Measurements from ENCODE around the gene FES. TPM values are rescaled to one million over a fixed set of nuclear protein-coding genes. Genes with fewer than 3 reads are reported as not detected.

FES gene
- total RNA-seq, 4 donors from 2014 or later: 3.6 to 17.9 (median 11.0) TPM

- no peak for DNase-seq (ENCODE audit: low spot score in 2 of 2)
- intact Hi-C loops (cut with DNase I; ENCODE audit: low total_unique reads): no loop called here
- no peak overlapping the region for H3K4me3 ChIP-seq (ENCODE audit: low read depth, poor library complexity, severe bottlenecking)
- 82 to 87% methylated on average over 6 of the region's 6 CpGs for WGBS, 2 donors
- TF ChIP-seq POLR2A (IDR thresholded peaks at IDR 0.05) (no peak), CTCF (IDR thresholded peaks at IDR 0.05) (no peak)
These were observed 33.2 kb upstream of the FES start for GRCh38 chr15:90851114-90851513.

GRCh38 chr15:90851940-90852339, 32.4 kb upstream of the FES start:
- no peak overlapping the region for H3K4me3 ChIP-seq (ENCODE audit: low read depth, poor library complexity, severe bottlenecking)
- no peak for DNase-seq (ENCODE audit: low spot score in 2 of 2)
- no peak for TF ChIP-seq POLR2A (IDR thresholded peaks at IDR 0.05)
- no peak for TF ChIP-seq CTCF (IDR thresholded peaks at IDR 0.05)
- 78 to 88% methylated on average over 5 of the region's 5 CpGs for WGBS, 2 donors
- intact Hi-C loops (cut with DNase I; ENCODE audit: low total_unique reads): no loop called here

GRCh38 chr15:90855139-90855538, 29.2 kb upstream of the FES start:
- DNase-seq (ENCODE audit: low spot score in 2 of 2): no peak
- TF ChIP-seq CTCF (IDR thresholded peaks at IDR 0.05) (no peak), POLR2A (IDR thresholded peaks at IDR 0.05) (no peak)
- intact Hi-C loops (cut with DNase I; ENCODE audit: low total_unique reads): no loop called here
- H3K4me3 ChIP-seq (ENCODE audit: low read depth, poor library complexity, severe bottlenecking): no peak overlapping the region
- WGBS, 2 donors: 81 to 94% methylated on average over 8 to 9 of the region's 9 CpGs

- intact Hi-C loops (cut with DNase I; ENCODE audit: low total_unique reads): no loop called here
- H3K4me3 ChIP-seq (ENCODE audit: low read depth, poor library complexity, severe bottlenecking): no peak overlapping the region
- TF ChIP-seq POLR2A (IDR thresholded peaks at IDR 0.05) (no peak), CTCF (IDR thresholded peaks at IDR 0.05) (no peak)
- WGBS, 2 donors: 85 to 89% methylated on average over 8 of the region's 8 CpGs
- no peak for DNase-seq (ENCODE audit: low spot score in 2 of 2)
These were observed 27.0 kb upstream of the FES start for GRCh38 chr15:90857337-90857736.

- TF ChIP-seq CTCF (IDR thresholded peaks at IDR 0.05) (no peak), POLR2A (IDR thresholded peaks at IDR 0.05) (no peak)
- H3K4me3 ChIP-seq (ENCODE audit: low read depth, poor library complexity, severe bottlenecking): no peak overlapping the region
- 92 to 95% methylated on average over 8 of the region's 8 CpGs for WGBS, 2 donors
- DNase-seq (ENCODE audit: low spot score in 2 of 2): no peak
- intact Hi-C loops (cut with DNase I; ENCODE audit: low total_unique reads): no loop called here
These were observed 26.3 kb upstream of the FES start for GRCh38 chr15:90857883-90858443.
